Hematopoietic multipotent progenitor cell treated with erythropoietin and hydrocortisone succinate and interleukin-3 and kit ligand, for 8 days (in vitro differentiated cells): ENCODE data around the gene PPP1R14B.

Source experiments
- DNase-seq: peaks from one replicate; pipeline ENCODE4 v3.0.0-alpha.2; 2015

The PPP1R14B gene, protein sequence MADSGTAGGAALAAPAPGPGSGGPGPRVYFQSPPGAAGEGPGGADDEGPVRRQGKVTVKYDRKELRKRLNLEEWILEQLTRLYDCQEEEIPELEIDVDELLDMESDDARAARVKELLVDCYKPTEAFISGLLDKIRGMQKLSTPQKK

DNA sequence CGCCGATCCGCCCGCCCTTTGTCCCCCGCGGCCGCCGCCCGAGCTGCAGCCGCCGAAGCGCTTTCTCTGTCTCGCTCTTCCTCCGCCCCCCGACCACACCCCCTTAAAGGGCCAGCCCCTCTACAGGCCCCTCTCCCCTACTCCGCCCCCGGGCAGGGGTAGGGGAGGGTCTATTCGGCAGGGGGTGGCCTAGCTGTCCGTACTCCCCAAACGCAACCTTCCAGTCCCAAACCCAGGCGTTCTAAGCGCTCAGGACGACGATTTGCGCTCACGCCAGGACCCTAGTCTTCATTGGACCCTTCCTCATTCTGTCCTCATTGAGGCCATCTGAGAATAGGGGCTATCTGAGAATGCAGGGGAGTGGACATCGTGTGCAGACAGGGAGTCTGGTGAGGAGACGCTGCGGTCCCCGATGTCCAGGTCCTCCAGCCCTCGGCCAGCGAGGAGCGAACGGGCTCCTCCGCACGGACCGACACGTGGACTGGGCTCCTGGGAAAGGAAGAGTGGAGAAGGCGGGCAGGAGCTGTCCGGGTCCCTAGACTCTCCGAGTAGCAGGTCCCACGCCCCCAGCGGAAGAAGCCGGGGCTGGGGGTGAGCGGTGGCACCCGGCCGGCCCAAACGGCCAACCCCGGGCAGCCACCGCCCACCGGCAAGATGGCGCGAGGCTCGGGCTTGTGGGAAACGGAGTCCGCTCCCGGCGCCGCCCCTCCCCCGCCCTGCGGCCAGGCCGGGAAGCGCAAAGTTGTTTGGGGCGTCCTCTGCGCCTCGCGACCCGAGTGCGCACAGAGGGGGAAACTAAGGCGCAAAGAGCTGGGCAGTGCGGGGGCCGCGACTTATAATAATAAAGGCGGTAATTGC lies at the start of gene PPP1R14B:
TSS of gene PPP1R14B (minus strand) at position 73 of the 858 bp plus-strand sequence. CDS start 270 bp downstream, outside the sequence.
- peak; percentile 89 for DNase-seq

DNA sequence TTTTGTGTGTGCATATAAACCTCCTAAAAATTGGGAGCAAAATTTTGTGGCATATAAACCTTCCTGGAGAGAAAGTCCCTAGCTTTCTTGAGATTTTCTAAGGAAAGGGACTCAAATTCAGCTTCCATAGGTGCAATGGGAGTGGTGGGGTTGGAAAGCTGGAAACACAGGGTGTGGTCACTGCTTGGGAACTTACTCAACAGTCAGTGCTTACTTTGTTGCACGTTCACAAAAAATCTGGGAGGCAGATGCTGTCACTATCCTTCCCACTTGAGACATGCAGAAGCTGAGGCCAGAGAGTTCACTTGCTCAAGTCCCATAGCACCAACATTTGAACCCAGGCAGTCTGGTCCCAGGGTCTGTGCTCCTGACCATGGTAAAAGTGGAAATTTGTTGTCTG lies 49.5 kb upstream of the PPP1R14B start:
- no peak for DNase-seq

DNA sequence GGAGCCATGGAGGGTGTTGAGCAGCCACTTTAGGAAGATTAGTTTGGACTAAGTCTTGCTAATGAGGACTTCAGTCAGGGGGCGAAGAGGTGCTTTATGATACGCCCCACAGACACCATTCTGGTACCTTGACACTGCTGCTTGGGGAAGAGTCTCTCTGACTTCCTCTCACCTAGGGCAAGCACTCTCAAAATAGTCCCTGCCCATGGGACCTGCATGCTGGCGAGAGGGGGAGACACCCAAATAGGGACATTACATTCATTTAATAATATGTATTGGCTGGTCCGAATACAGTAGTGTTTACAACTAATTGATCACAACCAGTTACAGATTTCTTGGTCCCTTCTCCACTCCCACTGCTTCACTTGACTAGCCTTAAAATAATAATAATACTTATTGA lies 49.0 kb upstream of the PPP1R14B start:
- DNase-seq: no peak

DNA sequence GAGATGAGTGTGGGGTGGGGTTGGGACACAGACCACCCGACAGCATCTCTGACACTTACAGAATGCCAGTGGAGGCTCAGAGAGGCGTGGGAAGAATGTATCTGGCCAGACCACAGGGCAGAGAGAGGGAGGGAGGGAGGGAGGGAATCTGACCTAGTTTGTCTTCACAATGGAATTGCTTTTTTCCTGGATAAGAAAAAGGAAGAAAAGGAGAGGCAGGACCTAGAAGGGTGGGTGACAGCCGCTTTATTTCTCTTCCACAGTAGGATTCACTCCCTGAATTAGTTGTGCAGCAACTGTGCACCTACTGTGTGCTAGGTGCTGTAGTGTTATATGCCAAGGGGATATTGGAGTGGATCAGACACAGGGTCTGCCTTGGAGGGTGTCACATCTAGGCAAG lies 48.0 kb upstream of the PPP1R14B start:
- DNase-seq: no peak

DNA sequence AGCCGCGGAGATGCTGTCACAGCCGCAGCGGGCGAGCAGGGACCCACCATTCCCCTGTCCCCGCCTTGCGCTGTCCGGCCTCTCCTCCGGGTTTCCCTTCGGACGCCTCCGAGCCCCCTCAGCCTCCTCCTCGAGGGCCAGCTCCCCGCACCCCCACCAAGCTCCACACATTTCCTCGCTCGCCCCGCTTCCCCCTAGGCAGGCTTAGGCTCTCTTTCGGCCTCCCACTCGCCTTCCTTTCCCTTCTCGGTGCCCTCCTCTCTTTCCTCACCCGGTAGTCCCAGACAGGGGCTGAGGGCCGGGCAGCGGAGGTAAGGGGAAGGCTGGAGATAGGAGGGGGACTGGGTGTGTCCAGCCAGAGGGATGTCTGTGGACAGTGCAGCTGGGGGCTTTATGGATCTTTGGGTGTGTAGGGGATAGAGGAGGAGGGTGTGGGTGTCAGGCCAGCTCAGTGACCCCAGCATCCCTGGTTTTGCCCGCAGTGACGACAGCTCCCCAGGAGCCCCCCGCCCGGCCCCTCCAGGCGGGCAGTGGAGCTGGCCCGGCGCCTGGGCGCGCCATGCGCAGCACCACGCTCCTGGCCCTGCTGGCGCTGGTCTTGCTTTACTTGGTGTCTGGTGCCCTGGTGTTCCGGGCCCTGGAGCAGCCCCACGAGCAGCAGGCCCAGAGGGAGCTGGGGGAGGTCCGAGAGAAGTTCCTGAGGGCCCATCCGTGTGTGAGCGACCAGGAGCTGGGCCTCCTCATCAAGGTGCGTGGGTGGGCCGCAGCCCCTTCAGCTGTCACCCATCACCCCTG lies 45.9 kb upstream of the PPP1R14B start:
- DNase-seq: no peak

DNA sequence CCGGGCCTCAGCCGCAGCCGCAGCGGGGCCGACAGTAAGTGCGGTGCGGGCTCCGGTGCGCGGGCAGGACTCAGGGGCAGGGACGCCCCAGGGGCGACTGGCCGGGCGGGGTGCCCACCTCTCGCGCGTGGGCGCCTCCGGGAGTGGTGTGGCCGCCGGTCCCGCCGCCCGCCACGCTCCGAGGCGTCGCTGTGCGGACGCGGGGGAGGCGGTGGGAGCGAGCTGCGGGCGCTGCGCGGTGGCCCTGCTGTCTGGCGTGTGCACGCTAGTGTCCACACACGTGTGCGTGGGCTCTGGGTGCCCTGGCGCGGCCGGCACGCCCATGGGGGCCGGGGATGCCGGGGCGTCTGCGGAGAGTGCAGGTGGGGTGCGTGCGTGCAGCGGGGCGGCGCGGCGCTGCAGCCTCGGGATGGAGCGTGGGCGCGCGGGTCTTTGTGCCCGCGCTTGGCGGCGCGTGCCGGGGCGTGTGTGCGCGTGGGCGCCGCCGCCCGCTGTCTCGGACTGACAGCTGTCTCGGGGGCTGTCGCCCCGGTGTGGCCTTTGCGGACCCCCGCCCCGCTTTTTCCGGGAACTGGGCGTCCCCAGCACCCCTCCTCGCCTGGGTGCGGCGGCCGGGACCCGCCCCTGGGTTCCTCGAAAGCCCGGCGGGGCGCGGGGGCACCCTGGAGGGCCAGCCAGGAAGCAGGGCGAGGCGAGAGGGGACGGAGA lies 45.2 kb upstream of the PPP1R14B start:
- no peak for DNase-seq

DNA sequence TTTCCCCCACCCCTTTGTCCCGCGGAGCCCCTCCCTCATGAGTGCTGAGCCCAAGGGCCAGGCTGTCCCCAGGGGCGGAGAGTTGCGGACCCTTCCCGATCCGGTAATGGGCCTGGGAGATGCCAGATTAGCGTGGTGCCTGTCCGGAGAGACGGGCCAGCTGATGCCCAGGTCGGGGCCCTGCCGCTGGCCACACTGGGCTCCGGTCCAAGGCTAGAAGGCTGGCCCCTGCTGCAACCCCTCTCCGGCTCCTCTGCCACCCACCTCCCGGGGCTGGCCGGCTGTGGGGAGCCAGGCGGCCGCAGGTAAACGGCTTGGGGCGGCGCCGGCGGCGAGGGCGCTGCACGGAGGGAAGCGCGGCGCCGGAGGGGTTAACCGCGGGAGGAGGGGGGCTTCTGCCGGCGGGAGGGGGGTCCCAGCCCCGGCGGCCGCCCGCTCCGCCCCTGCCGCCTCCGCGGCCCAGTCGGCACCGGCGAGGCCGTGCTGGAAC lies 44.6 kb upstream of the PPP1R14B start, which contains the start of gene KCNK4:
TSS of gene KCNK4 (plus strand) at position 41 of the 490 bp plus-strand sequence. CDS start 1,717 bp downstream, outside the sequence.
- DNase-seq: no peak

DNA sequence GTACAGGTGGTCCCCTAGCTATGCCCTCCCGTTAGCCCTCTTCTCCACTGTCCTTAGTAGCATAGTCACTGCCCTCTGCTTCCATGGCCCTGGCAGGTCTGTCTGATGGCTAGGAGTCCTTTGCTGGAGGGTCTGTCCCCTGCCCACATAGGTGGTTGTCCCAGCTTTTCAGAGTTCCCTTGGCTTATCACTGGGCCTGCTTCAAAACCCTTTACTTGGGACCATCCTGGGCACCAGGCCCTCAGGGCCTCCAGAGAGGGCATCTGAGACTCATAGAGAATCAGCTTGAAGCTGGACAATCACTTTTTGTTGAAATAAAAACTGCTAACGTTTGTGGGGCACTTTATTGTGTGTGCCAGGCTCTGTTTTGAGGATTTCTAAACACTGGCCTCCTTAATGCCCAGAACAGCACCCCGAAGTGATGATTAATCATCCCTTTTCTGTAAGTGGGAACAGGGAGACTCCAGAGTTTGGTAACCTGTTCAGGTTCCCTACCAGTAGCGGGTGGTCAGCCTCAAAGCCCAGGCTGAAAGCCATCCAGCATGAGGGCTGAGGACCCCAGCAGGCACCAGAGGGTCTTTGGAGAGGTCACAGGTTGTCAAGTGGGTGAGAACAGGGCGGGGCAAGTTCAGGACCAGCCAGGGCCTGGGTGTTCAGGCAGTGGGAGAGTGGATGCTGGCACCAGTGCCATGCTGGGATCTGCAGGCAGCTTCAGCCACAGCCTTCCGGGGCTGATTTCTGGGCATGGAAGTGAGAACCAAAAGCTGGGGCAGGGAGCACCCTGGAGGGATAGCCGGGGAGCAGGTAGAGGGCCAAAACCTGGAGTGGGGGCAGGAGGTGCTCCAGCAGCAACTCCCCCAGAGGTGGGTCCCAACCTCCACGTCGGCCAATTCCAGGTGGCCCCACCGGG lies 43.9 kb upstream of the PPP1R14B start:
- DNase-seq: no peak

DNA sequence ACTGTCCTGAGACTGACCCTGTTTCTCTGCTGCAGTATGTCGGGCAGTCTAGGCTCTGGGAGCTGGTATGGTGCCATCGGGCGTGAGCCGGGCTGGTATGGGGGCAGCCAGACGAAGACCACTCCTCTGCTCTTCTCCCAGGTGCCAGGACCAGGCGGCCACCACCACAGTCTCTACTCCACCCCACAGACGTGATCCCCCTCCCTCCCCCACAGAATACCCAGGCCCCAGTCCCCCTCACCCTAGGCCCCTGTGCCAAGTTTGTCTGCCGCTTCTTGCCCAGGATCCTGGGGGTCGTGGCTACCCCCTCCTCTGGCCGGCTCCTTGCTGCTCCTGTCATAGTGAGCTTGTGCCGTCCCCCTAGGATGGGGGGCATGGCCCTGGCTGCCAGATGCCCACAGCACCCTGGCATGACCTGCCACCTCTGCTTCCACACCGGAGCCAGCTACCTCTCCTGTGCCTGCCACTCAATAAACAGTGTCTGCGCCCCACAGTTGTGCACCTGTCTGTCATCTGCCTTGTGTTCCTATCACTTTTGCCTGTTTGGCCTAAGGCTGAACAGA lies 42.3 kb upstream of the PPP1R14B start:
- DNase-seq: no peak

DNA sequence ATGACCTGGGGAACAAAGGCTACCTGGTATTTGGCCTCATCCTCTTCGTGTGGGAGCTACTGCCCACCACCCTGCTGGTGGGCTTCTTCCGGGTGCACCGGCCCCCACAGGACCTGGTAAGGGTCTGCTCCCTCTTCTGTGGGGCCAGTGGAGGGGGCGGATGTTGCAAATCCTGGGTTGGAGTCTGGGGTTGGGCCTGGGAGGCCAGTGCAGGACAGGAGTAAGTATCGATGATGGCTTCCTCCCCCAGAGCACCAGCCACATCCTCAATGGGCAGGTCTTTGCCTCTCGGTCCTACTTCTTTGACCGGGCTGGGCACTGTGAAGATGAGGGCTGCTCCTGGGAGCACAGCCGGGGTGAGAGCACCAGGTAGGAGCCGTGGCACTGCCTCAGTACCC lies 41.6 kb upstream of the PPP1R14B start:
- DNase-seq: no peak

DNA sequence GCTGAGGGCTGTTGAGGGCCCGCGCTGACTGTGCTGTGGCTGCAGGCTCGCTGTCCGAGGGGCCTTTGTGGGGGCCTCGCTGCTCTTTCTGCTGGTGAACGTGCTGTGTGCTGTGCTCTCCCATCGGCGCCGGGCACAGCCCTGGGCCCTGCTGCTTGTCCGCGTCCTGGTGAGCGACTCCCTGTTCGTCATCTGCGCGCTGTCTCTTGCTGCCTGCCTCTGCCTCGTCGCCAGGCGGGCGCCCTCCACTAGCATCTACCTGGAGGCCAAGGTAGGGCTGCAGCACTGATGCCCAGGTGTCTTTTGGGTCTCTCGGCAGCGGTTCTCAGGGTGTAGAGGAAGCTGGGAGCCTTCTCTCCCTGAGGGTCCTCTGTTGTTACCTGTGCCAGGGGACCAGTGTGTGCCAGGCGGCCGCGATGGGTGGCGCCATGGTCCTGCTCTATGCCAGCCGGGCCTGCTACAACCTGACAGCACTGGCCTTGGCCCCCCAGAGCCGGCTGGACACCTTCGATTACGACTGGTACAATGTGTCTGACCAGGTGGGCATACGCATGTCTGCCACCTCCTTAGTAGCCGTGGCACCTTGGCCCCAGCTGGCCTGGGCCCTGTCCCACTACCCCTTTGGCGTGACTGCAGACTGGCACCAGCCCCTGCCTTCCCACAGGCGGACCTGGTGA lies 41.1 kb upstream of the PPP1R14B start:
- DNase-seq: no peak

DNA sequence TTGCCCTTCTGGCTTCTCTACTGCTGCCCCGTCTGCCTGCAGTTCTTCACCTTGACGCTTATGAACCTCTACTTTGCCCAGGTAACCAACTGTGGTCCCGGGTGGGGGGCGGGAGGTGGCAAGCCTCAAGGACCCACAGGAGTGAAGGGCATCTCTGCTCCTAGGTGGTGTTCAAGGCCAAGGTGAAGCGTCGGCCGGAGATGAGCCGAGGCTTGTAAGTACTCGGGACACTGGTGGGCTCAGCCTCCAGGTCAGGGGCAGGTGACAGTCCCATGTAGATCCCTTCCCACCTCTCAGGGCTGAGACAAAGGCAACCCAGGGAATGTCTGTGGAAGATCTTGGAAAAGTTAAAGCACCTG lies 40.0 kb upstream of the PPP1R14B start:
- DNase-seq: no peak

DNA sequence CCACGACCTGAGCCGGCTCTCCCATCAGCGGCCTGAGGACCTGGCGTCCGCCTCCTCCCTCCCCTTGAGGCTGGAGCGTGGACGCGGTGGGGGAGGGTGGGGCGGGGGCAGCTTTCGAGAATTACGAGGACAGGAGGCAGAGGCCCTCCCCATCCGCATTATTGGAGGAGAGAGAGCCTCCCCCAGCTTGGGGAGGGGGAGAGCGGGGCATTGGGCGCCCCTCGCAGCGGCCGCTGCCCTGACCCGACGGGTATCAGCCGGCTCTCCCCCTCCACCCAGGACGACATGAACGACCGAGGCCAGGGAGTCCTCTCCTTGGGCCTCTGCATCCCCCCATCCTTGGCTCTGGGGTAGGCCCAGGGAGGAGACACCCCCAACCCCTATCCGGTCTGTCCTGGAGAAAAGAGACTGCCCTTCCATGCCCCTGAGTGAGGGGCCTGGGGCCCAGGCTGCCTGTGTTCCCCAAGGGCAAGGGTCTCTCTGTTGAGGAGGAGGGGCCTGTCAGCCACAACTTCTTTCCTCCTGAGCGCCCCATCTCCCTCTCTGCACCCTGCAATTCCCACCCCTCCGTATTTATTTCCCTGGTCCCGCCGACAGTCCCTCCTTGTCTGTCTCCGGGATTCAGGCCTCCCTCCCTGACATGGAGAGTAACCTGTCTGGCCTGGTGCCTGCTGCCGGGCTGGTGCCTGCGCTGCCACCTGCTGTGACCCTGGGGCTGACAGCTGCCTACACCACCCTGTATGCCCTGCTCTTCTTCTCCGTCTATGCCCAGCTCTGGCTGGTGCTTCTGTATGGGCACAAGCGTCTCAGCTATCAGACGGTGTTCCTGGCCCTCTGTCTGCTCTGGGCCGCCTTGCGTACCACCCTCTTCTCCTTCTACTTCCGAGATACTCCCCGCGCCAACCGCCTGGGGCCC lies 39.4 kb upstream of the PPP1R14B start:
- peak; percentile 61 for DNase-seq

DNA sequence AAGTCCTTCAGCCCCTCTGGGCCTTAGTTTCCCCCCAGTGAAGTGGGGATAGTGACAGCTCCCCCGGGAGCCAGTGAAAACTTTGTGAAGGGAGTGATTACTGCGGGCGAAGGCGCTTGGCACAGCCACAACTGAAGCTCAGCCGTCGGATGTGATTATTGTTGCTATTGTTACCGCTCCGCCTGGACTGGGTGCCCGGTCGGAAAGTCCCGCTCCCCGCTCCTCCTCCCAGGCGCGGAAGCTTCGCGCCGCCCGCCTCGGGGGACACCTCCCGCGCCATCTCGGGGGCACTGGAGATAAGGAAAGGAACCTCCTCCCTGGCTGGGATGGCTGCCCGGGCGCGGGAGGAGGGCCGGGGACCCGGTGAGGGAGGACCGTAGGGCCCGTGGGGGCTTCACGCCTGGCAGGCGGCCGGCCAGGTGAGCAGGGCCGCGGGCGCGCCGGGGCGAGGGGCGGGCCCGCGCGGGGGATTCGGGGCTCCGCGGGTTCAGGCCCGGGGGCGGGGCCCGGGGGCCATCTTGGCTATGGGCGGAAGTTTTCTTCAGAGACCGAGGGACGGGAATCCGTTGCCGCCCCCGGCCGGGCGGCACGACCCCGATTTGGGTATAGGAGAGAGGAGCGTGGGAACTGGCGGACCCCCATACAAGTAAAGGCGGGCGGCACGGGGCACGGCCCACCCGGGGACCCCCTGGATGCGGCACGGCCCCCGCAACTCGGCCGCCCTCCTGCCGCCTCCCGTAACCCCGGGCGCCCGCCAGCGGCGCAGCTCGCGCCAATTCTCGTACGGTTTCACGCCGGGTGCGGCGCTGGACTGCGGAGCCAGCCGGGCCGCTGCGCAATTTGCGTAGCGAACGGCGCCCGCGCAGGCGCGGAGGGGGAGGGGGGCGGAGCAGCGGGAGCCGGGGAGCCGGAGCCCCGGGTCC lies 38.5 kb upstream of the PPP1R14B start, which contains the start of gene GPR137:
TSS of gene GPR137 (plus strand) at position 887 of the 923 bp plus-strand sequence. CDS start 677 bp downstream, outside the sequence.
- DNase-seq: peak; percentile 85

DNA sequence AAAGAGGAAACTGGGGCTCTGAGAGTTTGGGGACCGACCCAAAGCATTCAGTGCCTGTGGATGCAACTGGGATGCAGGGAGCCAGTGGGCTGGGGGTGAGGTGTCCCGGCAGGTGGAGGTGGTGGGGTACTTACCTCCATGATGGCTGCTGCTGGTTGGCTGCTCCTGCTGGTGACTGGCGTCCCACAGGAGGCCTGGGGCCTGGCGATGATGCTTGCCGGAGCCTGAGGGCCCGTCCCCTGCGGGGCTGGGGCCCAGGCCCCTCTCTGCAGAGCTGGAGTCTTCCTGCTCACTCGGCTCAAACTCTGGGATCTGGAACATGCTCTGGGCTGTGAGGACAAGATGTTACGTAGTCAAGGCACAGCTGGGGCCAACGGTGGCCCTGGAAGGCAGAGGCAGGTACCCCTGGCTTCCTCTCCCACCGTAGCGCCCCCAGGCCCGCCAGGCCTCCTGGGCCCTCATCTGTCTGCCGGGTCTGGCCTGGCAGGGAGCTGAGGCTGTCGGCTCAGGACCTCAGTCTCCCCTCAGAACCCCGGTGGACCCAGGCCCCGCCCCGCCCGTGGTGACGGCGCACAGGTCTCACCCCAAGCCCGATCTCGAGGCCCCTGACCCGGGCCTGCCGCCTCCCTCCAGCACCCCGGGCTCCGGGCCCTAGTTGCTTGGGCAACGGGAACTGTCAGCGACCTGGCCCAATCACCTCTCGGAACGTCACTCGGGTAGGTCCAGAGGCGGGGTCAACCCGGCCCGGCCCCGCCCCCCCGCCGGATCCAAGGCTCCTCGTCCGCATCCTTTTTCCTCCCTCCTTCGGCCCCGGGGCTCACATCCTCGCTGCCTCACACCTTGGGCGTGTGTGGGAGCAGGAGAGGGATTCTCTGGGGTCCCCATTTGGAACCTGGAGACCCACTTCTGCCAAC lies 37.6 kb upstream of the PPP1R14B start, which contains the start of gene BAD:
TSS of gene BAD (minus strand) at position 618 of the 914 bp plus-strand sequence. CDS start at position 321, 297 bp downstream.
- peak; percentile 94 for DNase-seq

DNA sequence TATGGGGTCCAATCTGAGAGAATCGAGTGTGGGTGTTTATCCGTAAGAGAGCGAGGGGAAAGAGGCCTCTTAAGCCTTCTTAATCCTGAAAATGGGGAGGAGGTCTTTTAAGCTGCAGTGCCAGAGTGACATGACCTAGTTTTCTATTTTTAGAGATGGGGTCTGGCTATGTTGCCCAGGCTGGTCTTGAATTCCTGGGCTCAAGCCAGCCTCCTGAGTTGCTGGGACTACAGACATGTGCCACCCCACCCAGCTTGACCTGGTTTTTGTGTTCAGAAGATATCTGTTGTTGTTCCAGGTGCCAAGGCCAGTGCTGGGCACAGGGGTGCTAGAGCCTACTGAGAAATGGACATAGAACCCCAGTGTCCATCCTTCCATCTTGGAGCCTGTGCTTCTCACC lies 36.3 kb upstream of the PPP1R14B start:
- DNase-seq: no peak
